ENCODE results near the gene PABPN1L. TPM values are rescaled to one million over a fixed set of nuclear protein-coding genes. Genes with fewer than 3 reads are reported as not detected.

The PABPN1L gene
- total RNA-seq, 2 donors from 2014 or later = not detected

GRCh38 chr16:88836791-88837190, 29.7 kb downstream of the PABPN1L start:
- no peaks in the 10 kb centered on the region for H3K4me1 ChIP-seq
- H3K27me3 ChIP-seq = no peaks in the 10 kb centered on the region
- peaks cover 25% of the 10 kb centered on the region for H3K36me3 ChIP-seq
- no peak overlapping the region for H3K27ac ChIP-seq
- TF ChIP-seq, protein P1, sequence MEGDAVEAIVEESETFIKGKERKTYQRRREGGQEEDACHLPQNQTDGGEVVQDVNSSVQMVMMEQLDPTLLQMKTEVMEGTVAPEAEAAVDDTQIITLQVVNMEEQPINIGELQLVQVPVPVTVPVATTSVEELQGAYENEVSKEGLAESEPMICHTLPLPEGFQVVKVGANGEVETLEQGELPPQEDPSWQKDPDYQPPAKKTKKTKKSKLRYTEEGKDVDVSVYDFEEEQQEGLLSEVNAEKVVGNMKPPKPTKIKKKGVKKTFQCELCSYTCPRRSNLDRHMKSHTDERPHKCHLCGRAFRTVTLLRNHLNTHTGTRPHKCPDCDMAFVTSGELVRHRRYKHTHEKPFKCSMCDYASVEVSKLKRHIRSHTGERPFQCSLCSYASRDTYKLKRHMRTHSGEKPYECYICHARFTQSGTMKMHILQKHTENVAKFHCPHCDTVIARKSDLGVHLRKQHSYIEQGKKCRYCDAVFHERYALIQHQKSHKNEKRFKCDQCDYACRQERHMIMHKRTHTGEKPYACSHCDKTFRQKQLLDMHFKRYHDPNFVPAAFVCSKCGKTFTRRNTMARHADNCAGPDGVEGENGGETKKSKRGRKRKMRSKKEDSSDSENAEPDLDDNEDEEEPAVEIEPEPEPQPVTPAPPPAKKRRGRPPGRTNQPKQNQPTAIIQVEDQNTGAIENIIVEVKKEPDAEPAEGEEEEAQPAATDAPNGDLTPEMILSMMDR (IDR thresholded peaks at IDR 0.05) = no peak
- H3K9me3 ChIP-seq = no peaks in the 10 kb centered on the region
- DNase-seq (ENCODE audit: low spot score) = no peak
- no peak overlapping the region for H3K4me3 ChIP-seq

DNA sequence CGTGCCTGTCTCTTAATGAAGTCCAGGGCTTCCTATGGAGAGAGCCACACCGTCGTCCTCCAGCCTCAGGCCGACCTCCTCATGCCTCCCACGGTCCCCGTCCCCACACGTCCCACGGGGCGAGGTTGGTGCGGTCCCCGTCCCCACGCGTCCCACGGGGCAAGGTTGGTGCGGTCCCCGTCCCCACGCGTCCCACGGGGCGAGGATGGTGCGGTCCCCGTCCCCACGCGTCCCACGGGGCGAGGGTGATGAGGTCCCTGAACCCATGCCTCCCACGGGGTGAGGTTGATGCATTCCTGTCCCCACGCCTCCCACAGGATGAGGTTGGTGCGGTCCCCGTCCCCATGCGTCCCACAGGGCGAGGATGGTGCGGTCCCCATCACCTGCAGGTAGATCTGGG, 30.6 kb downstream of the PABPN1L start:
- Histone ChIP-seq H3K9me3 (no peaks in the 10 kb centered on the region), H3K36me3 (peaks cover 21% of the 10 kb centered on the region), H3K4me3 (no peak overlapping the region), H3K4me1 (no peaks in the 10 kb centered on the region), H3K27me3 (no peaks in the 10 kb centered on the region), H3K27ac (no peak overlapping the region)
- DNase-seq (ENCODE audit: low spot score) = no peak
- TF ChIP-seq, protein P1 (IDR thresholded peaks at IDR 0.05) = no peak

DNA sequence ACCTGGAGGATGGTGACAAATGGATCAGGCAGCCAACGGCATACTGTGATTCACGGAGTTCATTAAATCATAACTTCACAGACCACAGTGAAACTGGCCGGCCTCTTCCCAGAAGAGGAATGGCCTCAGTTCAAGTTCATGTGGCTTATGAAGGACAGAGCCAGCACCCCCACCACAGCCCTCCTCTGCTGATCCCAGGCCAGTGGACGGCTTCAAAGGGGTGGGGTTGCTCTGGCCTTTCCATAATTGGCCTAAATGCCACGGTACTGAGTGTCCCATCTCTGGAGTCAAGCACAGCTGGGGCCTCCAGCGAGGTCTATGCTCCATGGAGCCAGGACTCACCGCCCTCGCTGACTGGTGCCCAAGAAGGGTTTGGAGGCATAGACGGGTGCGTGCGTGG, 31.1 kb downstream of the PABPN1L start:
- H3K27ac ChIP-seq = no peak overlapping the region
- H3K4me3 ChIP-seq = no peak overlapping the region
- TF ChIP-seq, protein P1 (IDR thresholded peaks at IDR 0.05) = no peak

DNA sequence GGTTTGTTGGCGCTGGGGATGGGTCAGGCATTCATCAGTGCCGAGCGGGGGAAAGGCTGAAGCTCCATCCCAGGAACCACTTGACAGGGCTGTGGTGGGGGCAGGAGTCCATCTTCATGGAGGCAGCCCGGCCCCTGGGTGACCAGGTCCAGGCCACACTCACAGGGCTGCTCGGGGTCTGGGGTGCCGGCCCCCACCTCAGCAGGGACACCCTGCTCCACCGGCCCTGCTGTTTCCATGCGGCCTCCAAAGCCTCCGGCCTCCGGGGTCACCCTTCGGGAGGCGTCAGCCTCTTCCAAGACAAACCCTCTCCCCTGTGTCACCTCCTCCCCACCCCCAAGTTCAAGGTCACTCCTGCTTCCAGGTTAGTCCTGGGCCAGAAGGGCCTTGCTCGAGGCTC, 31.8 kb downstream of the PABPN1L start:
- TF ChIP-seq, protein P1 (IDR thresholded peaks at IDR 0.05) = no peak
- DNase-seq (ENCODE audit: low spot score) = no peak
- Histone ChIP-seq H3K4me1 (no peaks in the 10 kb centered on the region), H3K4me3 (no peak overlapping the region), H3K27ac (no peak overlapping the region), H3K36me3 (peaks cover 10% of the 10 kb centered on the region), H3K9me3 (no peaks in the 10 kb centered on the region), H3K27me3 (no peaks in the 10 kb centered on the region)

More for the DNA sequence above, 31.1 kb downstream of the PABPN1L start:
- H3K9me3 ChIP-seq = no peaks in the 10 kb centered on the region
- H3K4me1 ChIP-seq = no peaks in the 10 kb centered on the region
- peaks cover 17% of the 10 kb centered on the region for H3K36me3 ChIP-seq
- peak; percentile 68 for DNase-seq (ENCODE audit: low spot score)
- no peaks in the 10 kb centered on the region for H3K27me3 ChIP-seq

DNA sequence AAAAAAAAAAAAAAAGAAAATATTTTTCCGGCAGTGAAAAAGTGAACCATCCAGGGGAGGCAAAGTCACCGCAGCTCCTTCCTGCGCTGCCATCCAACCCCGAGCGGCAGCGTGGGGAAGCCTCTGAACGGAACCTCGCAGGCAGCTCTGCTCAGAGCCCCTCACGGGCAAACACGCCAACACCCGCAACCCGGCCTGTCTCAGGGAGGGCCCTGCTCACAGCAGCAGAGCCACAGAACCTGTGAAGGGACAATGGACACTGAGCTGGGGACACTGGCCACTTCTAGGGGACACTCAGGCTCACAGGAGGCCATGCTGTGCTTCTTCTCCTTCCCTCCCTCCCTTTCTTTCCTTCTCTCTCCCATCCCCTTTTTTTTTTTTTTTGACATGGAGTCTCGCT, 33.4 kb downstream of the PABPN1L start:
- H3K4me3 ChIP-seq = no peak overlapping the region
- no peaks in the 10 kb centered on the region for H3K9me3 ChIP-seq
- no peaks in the 10 kb centered on the region for H3K27me3 ChIP-seq
- TF ChIP-seq, protein P1 (IDR thresholded peaks at IDR 0.05) = no peak
- DNase-seq (ENCODE audit: low spot score) = no peak
- H3K27ac ChIP-seq = no peak overlapping the region
- H3K4me1 ChIP-seq = no peaks in the 10 kb centered on the region
- H3K36me3 ChIP-seq = peaks cover 6% of the 10 kb centered on the region

DNA sequence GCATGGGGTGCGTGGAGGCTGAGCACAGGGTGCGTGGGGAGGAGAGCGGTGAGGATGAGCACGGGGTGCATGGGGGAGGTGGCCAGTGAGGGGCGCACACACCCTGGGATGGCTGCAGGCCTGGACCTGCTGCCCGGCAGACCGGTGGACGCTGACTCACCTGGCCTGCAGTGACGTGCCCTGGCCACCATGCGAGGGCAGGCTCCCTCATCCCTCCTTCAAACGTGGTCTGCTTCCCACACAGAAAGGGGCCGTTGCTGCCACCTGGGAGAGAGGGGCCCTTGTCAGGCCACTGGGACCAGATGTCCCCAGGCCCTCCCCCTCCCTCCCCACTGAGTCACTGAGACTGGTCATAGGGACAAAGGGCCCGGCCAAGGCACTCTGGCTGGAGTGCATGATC, 34.6 kb downstream of the PABPN1L start:
- Histone ChIP-seq H3K4me1 (no peaks in the 10 kb centered on the region), H3K36me3 (peaks cover 11% of the 10 kb centered on the region), H3K4me3 (no peak overlapping the region), H3K27me3 (no peaks in the 10 kb centered on the region), H3K27ac (no peak overlapping the region), H3K9me3 (no peaks in the 10 kb centered on the region)
- no peak for DNase-seq (ENCODE audit: low spot score)
- TF ChIP-seq, protein P1 (IDR thresholded peaks at IDR 0.05) = no peak
